HG02981 (cell line): ENCODE results near the gene ATF6.
A peak's percentile ranks its signal among the peaks of the same experiment; 100 is the strongest.
"Not testable (repeated sequence)": the region's sequence is repeated elsewhere in the genome, so short reads cannot be mapped to it uniquely, and the experiment has no call there.

Experiments
- ATAC-seq: cut with Tn5 transposase; IDR thresholded peaks from one replicate; pipeline ENCODE4 v1.9.1; 2021; ENCODE audit warnings: mild to moderate bottlenecking, moderate library complexity; ENCODE audit not compliant: unreplicated experiment

The ATF6 gene

GRCh38 chr1:161733526-161733925, 32.6 kb upstream of the ATF6 start:
- ATAC-seq: no peak

- no peak for ATAC-seq
Observed at GRCh38 chr1:161735837-161736236, 30.3 kb upstream of the ATF6 start.

GRCh38 chr1:161736335-161736969, 29.7 kb upstream of the ATF6 start:
- no peak for ATAC-seq

- no peak for ATAC-seq
Observed at GRCh38 chr1:161737625-161738024, 28.5 kb upstream of the ATF6 start.

- ATAC-seq: peak; percentile 61
Observed at GRCh38 chr1:161738627-161739287, 27.4 kb upstream of the ATF6 start.

GRCh38 chr1:161739865-161740566, 26.1 kb upstream of the ATF6 start:
- no peak for ATAC-seq

GRCh38 chr1:161740921-161741320, 25.2 kb upstream of the ATF6 start:
- ATAC-seq: no peak

GRCh38 chr1:161743231-161743630, 22.9 kb upstream of the ATF6 start:
- no peak for ATAC-seq

- ATAC-seq: no peak
Observed at GRCh38 chr1:161747801-161748200, 18.3 kb upstream of the ATF6 start.

- peak; percentile 94 for ATAC-seq
Observed at GRCh38 chr1:161749509-161750407, 16.4 kb upstream of the ATF6 start, which contains the start of gene DUSP12. Gene DUSP12, plus strand, starts transcription at chr1:161749786. Its CDS starts 16 bp downstream, at chr1:161749802.

- ATAC-seq: no peak
Observed at GRCh38 chr1:161763522-161764098, 2.5 kb upstream of the ATF6 start.

- no peak for ATAC-seq
Observed at GRCh38 chr1:161768461-161768860, 2.3 kb downstream of the ATF6 start.

- ATAC-seq: no peak
Observed at GRCh38 chr1:161768986-161769672, 3.0 kb downstream of the ATF6 start.

GRCh38 chr1:161769673-161770045, 3.5 kb downstream of the ATF6 start:
- ATAC-seq: not testable (repeated sequence)

GRCh38 chr1:161770250-161770649, 4.1 kb downstream of the ATF6 start:
- no peak for ATAC-seq

- no peak for ATAC-seq
Observed at GRCh38 chr1:161771161-161771560, 5.0 kb downstream of the ATF6 start.

GRCh38 chr1:161771973-161772372, 5.9 kb downstream of the ATF6 start:
- ATAC-seq: no peak

- no peak for ATAC-seq
Observed at GRCh38 chr1:161772397-161772796, 6.3 kb downstream of the ATF6 start.

GRCh38 chr1:161773791-161774190, 7.7 kb downstream of the ATF6 start:
- ATAC-seq: no peak

GRCh38 chr1:161777261-161777660, 11.1 kb downstream of the ATF6 start:
- ATAC-seq: no peak
